ENCODE data around the gene UPP1.
"Not testable (repeated sequence)": the region's sequence is repeated elsewhere in the genome, so short reads cannot be mapped to it uniquely, and the experiment has no call there.

The UPP1 gene

DNA sequence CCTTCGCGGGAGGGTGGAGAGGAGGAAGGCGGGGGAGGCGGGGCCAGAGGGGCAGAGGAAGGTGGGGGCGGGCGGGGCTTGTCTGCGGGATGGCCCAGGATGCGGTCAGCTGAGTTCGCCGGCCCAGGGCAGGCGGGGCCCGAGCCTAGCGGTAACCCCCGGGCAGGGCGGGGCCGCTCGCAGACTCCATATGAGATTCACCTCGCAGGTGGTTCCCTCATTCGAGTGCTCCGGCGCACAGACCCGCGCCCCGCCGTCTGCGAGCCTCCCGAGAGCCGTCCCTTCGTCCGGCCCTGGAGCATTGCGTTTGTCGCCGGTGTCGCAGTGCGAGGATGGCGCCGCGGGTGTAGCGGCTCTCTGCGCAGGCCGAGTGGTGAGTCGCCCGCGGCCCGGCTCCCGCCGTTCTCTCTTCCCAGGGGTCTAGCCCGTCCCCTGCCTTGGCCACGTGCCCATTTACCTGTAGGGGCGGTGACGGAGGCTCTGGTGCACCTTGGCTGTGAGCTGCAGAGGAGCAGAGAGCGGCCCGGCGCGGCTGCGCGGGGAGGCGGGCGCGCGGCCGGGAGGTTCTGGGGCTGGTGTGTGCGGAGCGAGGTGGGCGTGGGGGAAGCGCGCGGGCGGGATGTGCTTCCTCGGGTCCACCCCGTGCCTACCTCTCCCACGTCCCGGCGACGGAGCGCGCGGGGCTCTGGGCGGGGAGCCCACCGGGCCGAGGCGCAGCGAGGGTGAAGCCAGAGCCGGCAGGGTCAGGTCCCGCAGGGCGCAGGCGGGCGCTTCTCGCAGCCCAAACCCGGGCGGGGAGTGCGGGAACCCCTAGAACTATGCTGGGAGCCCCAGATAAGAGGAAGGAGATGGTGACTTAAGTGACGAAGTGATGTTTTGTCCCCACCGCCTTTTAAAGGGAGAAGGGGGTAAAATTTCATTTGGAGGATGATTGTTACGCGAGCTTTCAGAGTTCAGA, at the start of gene UPP1:
Gene UPP1 (plus strand): TSS at position 220 of the 958 bp plus-strand sequence. CDS start 5,519 bp downstream, outside the sequence.
- peak; percentile 88 for DNase-seq (ENCODE audit: low spot score)

DNA sequence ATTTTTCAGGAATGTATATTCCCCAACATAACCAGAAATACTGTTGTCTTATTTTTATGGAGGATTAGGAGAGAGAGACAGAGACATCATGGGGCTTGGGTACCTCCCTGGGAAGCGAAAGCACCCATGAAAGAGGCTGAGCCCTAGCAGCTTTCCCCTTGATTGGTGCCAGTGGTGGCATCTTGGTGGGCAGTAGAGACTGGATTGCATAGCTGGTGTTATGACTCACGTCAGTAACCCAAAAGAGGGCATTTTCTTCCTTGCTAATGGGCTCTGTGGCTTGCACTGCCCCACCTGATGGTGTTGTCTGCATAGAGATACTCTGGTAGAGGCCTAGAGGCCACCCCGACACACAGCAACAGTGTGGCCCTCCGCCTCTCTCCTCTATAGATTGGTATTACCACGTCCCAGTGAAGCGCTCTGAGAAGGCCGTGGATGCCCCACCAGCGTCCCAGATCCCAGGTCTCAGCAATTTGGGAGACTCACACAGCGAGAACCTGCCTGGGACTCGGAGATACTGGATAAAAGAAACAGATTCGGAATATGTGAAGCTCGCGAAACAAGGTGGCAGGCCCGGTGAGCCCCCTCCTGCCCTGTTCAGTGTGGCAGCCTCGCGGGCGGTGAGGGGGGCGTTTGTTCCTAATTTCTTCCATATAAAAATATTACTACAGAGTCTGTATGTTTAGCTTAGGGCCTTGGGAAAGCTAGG, 48.0 kb upstream of the UPP1 start:
- no peak for DNase-seq (ENCODE audit: low spot score)

DNA sequence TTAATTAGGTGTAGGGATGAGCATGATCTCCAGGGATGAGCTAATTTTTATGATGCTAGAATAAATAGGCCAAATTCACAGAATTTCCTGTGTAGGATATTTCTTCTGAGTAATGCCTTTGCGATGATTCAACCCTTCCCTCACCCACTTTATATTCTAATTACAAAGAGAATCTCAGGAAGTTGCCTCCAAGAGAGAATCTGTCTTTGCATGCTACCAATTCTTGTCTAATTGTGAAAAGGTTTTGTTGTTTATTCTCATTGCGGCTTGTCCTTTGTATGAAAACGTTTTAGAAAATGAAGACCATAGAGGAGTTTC, 47.5 kb upstream of the UPP1 start:
- peak; percentile 70 for DNase-seq (ENCODE audit: low spot score)

DNA sequence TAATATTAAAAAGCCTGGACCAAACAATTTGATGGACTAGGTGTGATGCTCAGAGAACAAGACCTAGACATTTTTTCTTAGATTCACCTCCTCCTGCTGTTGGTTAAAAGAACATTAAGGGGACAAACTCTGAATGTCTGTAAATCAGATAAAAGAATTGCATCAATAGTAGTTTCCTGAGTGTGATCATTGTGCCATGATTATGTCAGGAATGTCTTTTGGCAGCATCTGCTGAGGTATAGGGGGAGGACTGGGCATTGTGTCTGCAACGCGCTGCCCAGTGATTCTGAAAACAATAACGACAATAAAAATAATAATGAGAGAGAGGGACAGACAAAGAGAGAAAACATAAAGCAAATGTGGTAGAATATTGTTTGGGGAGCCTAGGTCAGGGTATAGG, 46.8 kb upstream of the UPP1 start:
- DNase-seq (ENCODE audit: low spot score): no peak

DNA sequence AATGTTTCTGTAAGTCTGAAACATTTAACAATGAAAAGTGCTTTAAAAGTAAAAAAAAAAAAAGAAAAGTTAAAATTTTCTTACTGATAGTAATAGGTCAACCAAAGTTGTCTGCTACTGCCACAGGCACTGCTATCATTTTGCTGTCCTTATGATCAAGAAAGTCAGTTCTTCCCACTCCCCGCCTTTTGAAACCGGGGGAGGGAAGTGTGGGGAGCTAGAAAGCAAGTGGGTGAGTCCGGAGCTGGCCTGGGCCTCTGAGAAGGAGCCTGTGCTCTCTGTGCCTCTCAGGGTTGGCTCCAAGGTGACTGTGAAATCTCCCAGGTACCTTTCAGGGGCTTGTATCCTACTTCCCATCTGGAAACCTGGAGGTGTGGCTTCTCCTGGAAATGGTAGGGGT, 46.4 kb upstream of the UPP1 start:
- DNase-seq (ENCODE audit: low spot score): no peak

DNA sequence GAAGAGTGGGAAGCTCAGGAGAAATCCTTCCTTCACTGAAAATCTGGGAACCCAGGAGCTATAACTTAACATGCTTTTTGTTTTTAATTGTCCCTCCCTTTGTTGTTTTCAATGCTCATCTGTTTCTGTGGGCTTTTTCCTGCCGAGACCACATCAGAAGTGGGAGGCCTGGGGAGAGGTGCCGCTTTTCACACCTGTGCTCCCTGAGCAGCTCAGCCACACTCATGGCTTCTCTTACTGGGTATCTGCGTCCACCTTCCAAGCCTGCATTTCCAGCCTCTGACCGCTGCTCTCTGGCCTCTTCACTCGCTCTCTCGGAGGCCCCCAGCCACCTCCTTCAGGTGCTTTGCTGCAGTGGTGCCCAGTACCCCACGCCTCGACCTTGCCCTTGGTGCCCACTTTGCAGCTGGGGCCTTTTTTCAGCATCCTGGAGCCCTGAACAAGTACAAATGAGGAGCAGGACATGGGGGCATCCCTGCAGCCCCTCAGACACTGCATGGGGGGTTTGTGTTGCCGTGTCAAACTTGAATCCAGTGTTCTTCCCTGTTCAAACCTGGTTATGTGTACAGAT, 43.8 kb upstream of the UPP1 start:
- DNase-seq (ENCODE audit: low spot score): no peak

DNA sequence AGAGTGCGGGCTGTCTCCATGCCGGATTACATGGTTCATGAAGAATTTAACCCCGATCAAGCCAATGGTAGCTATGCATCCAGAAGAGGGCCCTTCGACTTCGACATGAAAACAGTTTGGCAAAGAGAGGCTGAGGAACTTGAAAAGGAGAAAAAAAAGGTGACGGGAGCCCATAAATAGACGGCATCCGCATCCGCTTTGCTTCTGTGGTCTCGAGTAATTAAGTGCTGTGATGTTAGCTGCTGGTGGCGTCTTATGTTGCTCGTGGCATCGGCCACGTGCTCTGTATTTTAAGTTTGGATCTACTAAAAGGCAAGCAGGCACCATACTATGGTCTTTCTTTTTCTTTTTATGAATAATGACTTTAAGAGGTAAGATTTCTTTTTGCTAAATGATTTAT, 42.6 kb upstream of the UPP1 start:
- no peak for DNase-seq (ENCODE audit: low spot score)

DNA sequence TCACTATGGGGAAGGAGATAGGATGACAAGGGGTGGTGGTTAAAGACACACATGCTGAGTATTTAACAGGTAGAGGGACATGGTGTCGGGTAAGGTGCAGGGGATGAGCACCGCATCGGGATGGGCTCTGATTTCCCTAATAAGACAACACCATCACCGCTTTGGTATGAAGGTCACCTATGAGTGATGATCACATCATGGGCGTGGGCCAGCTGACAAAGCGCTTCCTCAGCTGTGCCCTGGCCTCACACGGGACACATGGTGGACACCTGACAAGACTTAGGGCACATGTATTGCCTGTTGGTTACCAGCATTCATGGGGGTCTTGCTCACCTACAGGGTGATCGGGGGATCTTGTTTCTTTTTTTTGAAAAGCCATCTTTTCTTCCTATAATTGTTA, 41.0 kb upstream of the UPP1 start:
- no peak for DNase-seq (ENCODE audit: low spot score)

DNA sequence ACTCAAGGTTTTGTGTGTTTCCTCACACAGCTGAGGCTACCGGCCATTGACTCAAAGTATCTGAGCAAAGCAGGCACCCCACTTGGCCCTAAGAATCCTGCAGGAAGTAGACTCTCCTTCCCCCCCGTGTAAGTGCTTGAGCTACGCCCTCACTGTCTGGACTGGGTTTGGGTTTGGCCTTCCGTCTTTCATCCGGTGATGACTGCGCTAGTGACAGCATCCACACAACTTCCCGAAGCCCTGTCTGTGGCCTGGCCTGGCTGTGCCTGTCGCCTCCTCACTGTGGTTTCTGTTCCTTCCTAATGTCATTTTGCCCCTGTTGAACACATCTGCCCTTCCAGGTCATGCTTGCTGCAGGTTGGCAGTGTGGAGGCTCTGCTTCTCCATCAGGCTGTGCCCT, 39.2 kb upstream of the UPP1 start:
- no peak for DNase-seq (ENCODE audit: low spot score)

DNA sequence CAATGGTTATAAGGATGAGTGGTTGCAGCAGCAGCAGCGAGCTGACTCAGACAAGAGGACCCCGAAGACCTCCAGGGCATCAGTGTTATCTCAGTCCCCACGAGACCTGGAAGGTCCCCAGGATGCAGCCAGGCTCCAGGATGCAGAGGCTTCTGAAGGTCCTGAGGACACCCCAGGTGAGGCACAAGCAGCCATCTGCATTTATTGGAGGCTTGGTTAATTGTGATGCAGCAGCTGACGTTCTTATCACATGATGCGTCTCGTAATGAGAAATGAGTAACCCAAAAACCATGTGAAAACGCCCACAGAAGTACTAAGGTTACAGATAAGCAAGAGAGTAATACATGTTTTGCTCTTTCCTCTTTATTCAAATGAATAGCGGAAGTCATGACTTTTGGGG, 36.3 kb upstream of the UPP1 start:
- DNase-seq (ENCODE audit: low spot score): no peak

DNA sequence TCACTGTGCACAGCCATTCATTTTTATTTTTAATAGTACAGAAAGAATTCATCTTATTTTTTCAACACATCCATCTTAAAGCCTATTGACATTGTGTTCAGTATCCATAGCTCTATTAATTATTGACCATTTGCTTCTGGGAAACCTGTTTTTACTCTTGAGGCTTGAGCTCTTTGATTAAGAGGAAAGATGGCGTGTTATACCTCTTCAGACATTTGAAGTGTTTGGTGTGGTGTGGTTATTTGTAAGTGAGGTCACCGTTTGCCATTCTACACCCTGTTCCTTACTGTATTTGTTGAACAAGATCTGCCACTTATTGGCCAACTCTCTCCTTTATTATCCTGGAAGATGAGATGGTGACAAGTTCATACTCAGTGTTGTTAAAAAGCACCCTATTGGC, 35.3 kb upstream of the UPP1 start:
- DNase-seq (ENCODE audit: low spot score): no peak

DNA sequence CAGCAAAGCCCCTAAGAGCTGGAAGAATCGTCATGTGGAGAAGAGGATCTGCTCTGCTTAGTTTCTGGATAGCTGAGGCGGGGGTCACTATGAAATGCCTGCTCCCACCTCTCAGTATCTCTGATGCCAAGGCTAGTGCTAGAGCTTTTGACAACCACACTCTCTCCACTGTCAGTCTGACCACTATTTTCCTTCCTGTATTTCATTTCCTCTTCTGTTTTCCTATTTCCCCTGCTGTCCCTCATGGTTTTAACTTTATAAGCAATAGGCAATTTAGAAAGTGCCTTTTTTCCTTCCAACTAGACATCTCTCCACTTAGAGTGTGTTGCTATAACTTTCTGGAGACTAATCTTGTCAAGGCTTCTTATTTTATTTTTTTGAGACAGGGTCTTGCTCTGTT, 30.1 kb upstream of the UPP1 start:
- DNase-seq (ENCODE audit: low spot score): no peak

DNA sequence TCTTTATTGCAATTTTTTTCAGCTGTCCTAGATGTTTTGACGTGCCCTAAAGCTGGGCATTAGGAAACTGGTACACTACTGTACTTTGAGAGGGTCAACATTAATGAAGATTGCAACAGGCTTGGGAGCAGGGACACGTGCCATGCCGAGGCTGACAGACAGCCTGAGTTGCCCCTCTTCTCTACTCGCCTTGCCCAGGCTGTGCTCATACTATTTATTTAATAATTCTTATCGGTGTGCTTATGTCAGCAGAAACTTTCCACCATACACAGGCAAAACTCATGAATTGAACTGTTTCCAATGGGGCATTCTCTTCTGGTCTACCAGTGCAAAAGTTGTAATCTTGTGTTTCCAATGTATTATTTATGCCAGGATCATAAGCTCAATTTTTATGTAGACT, 29.4 kb upstream of the UPP1 start:
- no peak for DNase-seq (ENCODE audit: low spot score)

DNA sequence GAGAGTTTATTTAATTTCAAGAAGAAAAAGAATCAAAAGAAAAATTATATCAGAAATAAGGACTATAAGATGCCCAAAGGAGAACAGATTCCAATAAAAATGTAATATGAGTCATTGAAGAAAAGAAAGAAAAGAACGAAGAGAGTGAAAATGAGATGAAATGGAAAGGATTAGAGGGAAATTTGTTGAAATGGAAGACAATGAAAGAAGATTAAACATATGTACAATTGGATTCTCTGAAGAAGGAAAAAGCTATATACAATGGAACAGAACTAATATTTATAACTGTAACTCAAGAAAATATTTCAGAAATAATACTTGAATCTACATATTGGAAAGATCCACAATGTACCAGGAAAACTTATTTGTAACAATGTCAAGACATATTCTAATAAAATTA, 25.1 kb upstream of the UPP1 start:
- DNase-seq (ENCODE audit: low spot score): no peak

DNA sequence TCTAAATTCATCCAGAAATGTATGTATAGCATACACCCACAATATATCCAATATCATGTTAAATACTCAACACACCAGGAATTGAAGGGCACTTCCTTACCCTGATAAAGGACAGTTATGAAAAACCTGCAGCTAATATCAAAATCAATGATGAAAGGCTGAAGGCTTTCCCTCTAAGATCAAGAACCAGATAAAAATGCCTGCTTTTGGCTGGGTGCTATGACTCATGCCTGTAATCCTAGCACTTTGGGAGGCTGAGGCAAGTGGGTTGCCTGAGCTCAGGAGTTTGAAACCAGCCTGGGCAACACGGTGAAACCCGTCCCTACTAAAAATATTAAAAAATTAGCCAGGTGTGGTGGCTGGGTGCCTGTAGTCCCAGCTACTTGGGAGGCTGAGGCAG, 21.6 kb upstream of the UPP1 start:
- DNase-seq (ENCODE audit: low spot score): no peak

DNA sequence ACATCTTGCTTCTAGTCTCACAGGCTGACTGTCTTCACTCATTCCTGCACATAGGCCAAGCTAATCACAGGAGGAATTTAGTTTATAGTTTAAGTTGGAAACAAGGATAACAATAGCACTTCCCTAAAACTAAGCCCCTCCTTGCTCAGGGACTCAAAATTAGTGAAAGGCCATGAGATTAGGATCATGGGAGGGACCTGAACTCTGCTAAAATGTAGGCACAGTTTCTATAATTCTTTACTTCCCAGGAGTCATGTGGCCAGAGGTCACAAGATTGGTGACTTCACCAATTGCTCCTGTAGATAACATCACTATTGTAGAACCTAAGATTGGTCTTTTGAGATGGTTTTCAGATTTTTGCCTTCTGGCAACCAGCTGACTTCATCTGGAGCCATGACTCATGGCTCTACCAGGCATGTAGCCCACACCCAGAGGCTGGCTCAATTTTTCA, 14.8 kb upstream of the UPP1 start:
- DNase-seq (ENCODE audit: low spot score): peak; percentile 35

DNA sequence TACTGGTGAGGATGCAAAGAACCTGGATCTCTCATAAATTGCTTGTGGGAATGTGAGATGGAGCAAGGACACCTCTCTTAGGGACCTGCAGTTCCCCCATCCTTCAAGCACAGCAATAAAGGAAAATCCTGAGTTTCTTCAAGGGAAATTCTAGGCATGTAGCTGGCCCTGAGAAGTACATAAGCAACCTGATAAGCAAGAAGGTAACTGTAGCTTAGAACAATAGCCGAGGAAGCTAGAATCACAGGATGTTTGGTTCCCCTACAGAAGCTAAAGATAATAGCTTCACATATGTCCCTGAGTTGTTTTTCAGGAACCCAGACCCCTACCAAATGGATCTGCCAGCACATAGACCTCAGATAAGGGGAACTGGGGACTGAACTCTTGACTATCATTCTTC, 11.6 kb upstream of the UPP1 start:
- DNase-seq (ENCODE audit: low spot score): no peak

DNA sequence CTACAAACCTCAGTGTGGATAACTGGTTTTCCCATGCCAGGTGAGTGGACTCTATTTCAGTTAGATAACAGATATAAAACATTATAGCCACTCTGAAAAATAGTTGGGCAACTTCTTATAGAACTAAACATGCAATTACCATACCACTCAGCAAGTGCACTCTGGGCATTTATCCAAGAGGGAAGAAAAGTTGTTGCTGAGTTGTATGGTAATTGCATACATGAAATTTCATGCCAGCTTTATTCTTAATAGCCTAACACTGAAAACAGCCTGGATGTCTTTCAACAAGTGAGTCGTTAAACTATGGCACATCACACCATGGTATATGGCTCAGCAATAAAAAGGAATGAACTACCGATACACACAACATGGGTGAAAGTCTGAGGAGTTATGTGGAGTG, 10.6 kb upstream of the UPP1 start:
- no peak for DNase-seq (ENCODE audit: low spot score)

DNA sequence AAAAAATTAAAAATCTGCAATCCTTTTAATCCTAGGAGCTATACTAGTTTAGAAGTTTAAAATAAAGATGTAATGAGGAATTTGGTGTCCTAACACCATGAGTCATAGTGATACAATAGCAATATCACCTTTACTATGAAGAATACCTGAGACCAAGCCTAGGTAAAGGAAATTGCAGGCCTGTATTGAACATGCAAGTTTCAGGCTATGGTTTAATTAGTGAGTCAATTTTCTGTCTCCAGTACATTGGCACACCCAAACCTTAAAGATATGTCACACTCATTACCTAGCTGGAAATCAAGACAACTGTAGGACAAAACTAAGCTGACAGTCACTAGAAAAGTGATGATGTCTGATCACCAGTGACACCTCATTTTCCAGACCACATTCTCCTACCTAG, 6.7 kb upstream of the UPP1 start:
- DNase-seq (ENCODE audit: low spot score): not testable (repeated sequence)

DNA sequence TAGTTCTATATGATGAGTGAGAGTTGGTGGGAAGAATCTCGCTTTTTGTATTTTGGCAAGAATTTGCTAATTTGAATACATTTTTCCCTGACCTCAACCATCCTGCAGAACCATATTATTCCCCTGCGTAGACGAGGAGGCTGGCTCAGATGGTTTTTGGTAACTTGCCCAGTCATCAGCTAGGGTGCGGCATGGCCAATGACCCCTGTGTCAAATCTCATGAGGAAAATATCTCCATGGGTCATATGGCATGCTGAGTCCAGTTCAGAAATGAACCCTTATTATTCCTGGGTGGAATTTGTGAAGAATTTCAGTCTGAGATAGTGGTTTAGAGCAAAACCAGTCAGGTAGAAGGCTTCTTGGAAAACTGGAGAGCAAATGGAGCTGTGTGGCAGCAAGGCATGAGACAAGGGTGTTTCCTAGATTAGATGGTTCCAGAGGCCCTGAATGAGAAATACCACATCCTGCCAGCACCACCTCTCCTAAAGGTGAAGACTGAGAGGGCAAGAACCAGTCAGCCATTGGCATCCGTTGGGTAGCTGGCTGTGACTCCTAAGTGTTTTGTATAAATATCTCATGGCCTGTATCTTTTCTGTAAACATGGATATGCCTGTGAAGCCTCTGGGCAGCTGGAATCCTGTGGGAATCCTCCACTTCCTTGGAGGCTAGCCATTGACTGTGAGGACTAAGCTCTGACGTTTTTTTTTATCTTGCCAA, 5.8 kb upstream of the UPP1 start:
- DNase-seq (ENCODE audit: low spot score): peak; percentile 25

DNA sequence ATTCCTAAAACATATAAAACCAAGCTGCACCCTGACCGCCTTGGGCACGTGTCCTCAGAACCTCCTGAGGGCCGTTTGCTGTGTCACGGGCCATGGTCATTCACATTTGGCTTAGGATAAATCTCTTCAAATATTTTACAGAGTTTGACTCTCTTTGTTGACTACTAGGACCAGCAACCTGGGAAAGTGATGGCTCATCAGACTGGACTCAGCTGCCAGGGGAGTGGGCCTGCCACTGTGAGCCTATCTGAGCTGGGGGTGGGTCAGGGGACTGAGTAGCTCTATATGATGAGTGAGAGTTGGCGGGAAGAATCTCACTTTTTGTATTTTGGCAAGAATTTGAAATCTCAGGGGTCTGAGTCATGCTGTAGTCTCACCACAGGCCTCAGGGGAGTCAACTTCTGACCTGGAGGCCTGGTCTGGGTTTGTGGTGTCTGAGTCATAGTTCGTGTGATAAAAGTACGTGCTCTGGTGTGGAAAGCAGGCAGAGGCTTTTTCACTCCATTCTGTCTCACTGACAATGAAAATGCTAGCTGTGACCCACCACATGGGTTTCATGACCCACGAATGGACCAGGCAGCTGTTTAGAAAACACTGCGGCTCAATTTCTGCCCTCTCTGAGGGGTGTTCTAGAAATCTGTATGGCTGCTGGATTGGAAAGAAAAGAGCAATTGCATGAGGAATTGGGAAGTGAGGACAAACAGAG, 4.2 kb upstream of the UPP1 start:
- peak; percentile 95 for DNase-seq (ENCODE audit: low spot score)

DNA sequence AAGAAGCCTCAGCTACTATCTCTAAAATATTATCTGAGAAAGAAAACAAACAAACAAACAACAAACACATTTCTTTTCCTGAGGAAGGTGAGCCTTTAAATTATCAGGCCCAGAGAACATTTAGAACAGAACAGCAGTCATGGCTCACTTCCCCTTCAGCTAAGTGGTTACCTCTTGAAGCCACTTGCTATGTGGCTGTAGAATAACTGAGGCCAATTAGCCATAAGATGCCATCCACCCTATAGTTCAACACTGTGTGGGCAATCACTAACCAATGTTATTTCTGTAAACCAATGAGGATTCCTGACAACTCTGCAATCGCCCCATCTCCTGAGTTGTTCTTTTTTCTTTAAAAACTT, 3.7 kb upstream of the UPP1 start:
- DNase-seq (ENCODE audit: low spot score): no peak
